Mucosa of descending colon (tissue), 3 donors: ENCODE results near the gene CPNE4. TPM values are rescaled to one million over a fixed set of nuclear protein-coding genes. Genes with fewer than 3 reads are reported as not detected.

Experiments used
- ATAC-seq: fragments of 200-7000 bp; cut with Tn5 transposase; one replicate; pipeline ENCODE4 v1.9.1; 2020; ENCODE audit warnings: mild to moderate bottlenecking, moderate library complexity
- DNase-seq, 3 donors: peaks; one replicate each; pipeline ENCODE4 v3.0.0-alpha.2; 2020
- H3K36me3 ChIP-seq: fragments of 200-600 bp; one replicate; pipeline ENCODE4 v1.8.0; 2021; ENCODE audit warnings: low read depth, mild to moderate bottlenecking
- H3K4me1 ChIP-seq: fragments of 200-600 bp; one replicate; pipeline ENCODE4 v1.8.0; 2021; ENCODE audit warnings: low read depth, mild to moderate bottlenecking
- H3K4me3 ChIP-seq: fragments of 200-600 bp; one replicate; pipeline ENCODE4 v1.8.0; 2021; ENCODE audit warnings: mild to moderate bottlenecking
- H3K9me3 ChIP-seq: fragments of 200-600 bp; one replicate; pipeline ENCODE4 v1.8.0; 2021; ENCODE audit warnings: mild to moderate bottlenecking
- CTCF ChIP-seq: fragments of 200-600 bp; IDR thresholded peaks from one replicate; pipeline ENCODE4 v1.8.0; 2022; ENCODE audit warnings: antibody characterized with exemption, mild to moderate bottlenecking
- intact Hi-C, 2 donors: fragments of 100-400 bp; cut with DNase I in 1 of 2; cut with micrococcal nuclease in 1 of 2; formaldehyde crosslinking; loops; one replicate each; pipeline versions ENCODE4 v1.11.0 to v1.11.1; 2022; cut with DNase I, micrococcal nuclease
- total RNA-seq, 3 donors: library from RNA; stranded (reverse); fragmentation: NEBNext Ultra II Directional in 2 of 3; extraction: Animal tissue kit (Norgen Biotek cat#: 25700) in 2 of 3; gene quantifications; one replicate each; pipeline versions ENCODE4 v1.2.1 to v1.2.4, GENCODE V29; 2021 to 2023
- donor health status: DM: no; HTN: no; CAD: no; lungs with moderate emphysema.
- donor health status: DM: no; HTN: no; CAD: no.
- donor health status: DM: no; HTN: yes; CAD: no.

The CPNE4 gene
- total RNA-seq, 3 donors from 2014 or later: 0.96 to 3.0 (median 1.1) TPM

- DNase-seq: no peak
- no peaks in the 10 kb centered on the region for H3K4me1 ChIP-seq
- intact Hi-C loops: no loop called here
- no peak overlapping the region for H3K4me3 ChIP-seq
- no peaks in the 10 kb centered on the region for H3K9me3 ChIP-seq
- TF ChIP-seq CTCF: no peak
- ATAC-seq: no peak
- H3K36me3 ChIP-seq: no peaks in the 10 kb centered on the region
Measured at GRCh38 chr3:131831608-131832007, 203.2 kb downstream of the CPNE4 start.

GRCh38 chr3:131821191-131821762 lies 213.5 kb downstream of the CPNE4 start:
- no peak for DNase-seq
- Histone ChIP-seq H3K36me3 (no peaks in the 10 kb centered on the region), H3K9me3 (no peaks in the 10 kb centered on the region), H3K4me1 (no peaks in the 10 kb centered on the region), H3K4me3 (no peak overlapping the region)
- no peak for ATAC-seq
- intact Hi-C loops: no loop called here
- no peak for TF ChIP-seq CTCF

- H3K36me3 ChIP-seq: no peaks in the 10 kb centered on the region
- H3K4me1 ChIP-seq: no peaks in the 10 kb centered on the region
- no peak overlapping the region for H3K4me3 ChIP-seq
- no peaks in the 10 kb centered on the region for H3K9me3 ChIP-seq
- no peak for TF ChIP-seq CTCF
- no peak for DNase-seq
- intact Hi-C loops: no loop called here
- ATAC-seq: no peak
Measured at GRCh38 chr3:131819381-131820055, 215.3 kb downstream of the CPNE4 start.

DNA sequence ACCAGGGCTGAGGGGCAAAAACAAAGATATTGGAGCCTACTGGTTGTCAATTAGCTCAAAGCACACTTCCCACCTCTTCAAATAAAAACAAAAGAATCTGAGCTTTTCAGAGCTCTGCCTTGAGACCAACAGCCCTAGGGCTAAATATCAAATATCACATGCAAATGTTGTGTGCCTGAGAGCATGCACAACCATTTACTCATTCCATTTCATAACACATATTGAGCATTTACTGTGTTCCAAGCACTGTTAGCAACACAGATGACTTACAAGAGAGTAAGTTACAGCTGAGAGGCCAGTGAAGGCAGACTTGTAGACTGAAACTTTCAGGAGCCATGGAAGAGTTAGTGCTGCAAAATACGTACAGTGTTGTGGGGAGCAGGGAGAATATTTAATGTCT lies 222.4 kb downstream of the CPNE4 start:
- intact Hi-C loops: no loop called here
- ATAC-seq: no peak

GRCh38 chr3:131811481-131811880 lies 223.3 kb downstream of the CPNE4 start:
- DNase-seq: no peak
- intact Hi-C loops: no loop called here
- ATAC-seq: no peak
- Histone ChIP-seq H3K4me1 (no peaks in the 10 kb centered on the region), H3K4me3 (no peak overlapping the region), H3K9me3 (no peaks in the 10 kb centered on the region), H3K36me3 (no peaks in the 10 kb centered on the region)
- no peak for TF ChIP-seq CTCF

More for the DNA sequence above, 222.4 kb downstream of the CPNE4 start:
- Histone ChIP-seq H3K4me1 (no peaks in the 10 kb centered on the region), H3K9me3 (no peaks in the 10 kb centered on the region), H3K36me3 (no peaks in the 10 kb centered on the region), H3K4me3 (no peak overlapping the region)
- no peak for DNase-seq
- TF ChIP-seq CTCF: no peak
